NCI-H82 treated with DMSO at 0.1 percent for 48 hours (cell line): ENCODE measurements around the gene SEPTIN2.
"Not testable (repeated sequence)": the region's sequence is repeated elsewhere in the genome, so short reads cannot be mapped to it uniquely, and the experiment has no call there.

ENCODE experiments used
- DNase-seq: peaks from one replicate; lab custom pipeline; 2025; ENCODE audit not compliant: unreplicated experiment; lab: John Stamatoyannopoulos, UW

Gene SEPTIN2

DNA sequence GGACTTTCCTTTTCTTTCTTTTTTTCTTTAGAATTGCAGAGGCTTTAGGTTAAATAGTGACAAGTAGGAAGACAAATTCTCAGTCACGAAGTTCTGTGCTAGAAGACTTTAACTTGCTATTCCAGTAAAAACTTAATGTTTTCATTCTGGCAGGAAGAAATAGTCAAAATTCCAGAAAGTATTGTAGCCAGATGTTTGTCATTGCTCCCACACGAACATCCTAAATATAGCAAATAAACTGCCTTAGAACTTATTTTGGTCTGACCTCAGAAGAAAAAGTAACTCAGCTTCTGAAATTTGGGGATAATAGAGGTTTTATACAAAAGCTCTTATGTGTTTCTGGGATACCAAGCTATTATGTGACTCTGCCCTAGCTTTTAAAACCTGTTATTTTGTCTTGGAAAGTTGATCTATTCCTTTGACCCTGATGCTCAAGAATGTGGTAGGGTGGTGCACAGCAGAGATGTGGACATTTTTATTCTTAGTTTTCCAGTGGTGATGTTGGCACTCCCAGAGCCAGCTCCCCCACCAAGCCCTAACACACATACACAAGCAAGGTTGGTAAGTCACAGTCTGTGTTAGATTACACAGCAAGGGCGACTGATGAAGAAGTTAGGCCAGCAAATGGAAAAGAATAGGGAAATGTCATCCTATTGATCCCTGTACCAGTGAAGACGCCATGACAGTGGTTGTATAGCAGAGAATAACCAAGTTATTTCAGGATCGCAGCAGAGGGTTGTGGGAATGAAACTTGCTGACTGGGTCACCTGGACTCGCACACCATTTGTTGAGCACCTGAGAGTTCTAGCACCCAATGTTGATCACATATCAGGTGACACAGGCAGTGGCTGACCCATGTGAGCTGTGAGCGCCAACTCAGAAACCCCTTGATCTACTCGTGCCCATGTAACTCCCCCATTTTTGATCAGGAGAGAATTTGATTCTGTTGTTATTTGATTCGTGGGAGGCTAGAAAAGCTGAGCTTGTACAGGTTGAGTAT, 64.1 kb downstream of the SEPTIN2 start:
- no peak for DNase-seq

- DNase-seq: no peak
These were observed 66.1 kb downstream of the SEPTIN2 start for GRCh38 chr2:241381872-241382271.

- DNase-seq: not testable (repeated sequence)
These were observed 69.7 kb downstream of the SEPTIN2 start for GRCh38 chr2:241385450-241385849.

DNA sequence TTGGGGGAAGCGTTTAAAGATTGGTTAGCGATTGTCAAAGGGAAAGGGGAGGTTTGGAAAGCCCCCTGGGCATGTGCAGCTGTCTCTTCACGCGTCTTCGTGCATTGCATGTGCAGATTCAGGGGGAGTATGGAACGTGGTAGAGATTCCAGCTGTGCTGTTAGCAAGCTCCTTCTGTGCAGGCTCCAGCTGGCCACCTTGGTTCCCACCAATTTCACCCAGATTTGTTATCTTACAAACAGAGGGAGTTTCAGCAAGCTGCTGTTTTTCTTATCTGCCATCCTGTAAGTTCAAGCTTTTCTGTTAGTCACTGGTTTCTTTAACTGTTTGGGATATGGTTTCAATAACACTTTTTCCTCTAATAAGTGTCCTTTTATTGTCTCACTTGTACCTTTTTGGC, 70.8 kb downstream of the SEPTIN2 start:
- no peak for DNase-seq

DNA sequence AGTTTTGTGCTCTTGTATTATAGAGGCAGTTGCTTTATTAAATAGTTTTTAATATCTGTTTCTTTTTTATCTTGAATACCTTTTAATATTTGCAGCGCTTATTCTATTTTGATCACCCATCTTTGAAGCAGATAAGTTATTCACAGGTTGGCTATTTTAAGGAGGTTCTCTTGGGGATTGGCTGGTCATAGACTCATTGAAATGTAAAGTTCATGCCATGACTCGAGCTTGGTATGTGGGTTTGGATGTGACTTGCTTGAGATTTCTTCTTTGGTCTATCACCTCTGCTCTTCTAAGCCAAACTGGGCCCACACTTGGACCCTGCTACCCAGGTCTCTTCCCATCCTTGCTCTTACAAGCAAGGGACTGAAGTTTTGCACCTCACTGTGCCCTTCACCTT, 74.0 kb downstream of the SEPTIN2 start:
- no peak for DNase-seq

- no peak for DNase-seq
These were observed 74.8 kb downstream of the SEPTIN2 start for GRCh38 chr2:241390301-241391206.

DNA sequence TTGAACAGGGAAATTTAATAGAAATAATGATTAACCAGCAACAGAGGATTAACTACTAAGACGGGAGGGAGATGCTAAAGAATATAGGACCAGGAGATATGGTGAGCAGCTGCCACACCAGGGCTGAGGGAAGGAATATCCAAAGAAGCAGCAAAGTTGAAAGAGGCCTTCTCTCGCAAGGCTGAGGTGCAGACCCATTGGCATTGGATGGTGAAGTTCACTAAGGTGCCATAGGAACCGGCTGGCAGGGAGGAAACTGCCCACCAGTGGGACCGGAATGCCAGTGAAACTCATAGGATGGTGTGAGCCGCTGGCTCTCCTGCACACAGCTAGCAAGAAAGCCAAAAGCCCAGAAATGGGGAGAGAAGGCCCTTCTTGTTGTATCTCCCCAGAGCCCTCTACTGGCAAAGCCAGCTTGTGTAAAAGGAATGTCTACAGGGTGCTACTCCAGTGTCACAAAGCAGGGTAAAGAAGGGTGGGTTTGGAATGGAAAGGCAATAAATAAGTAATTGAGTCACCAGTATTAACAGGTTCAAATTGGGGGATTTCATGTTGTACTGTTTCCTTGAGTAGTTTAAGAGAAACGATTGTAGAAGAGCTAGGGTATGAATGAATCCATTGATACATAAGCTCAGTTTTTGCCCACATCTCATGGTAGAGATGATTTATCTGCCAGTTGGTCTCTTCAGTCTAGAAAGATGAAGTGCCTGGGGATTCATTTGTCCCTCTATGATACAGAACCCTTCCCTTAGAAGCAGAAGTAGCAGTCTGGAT, 76.4 kb downstream of the SEPTIN2 start:
- no peak for DNase-seq

DNA sequence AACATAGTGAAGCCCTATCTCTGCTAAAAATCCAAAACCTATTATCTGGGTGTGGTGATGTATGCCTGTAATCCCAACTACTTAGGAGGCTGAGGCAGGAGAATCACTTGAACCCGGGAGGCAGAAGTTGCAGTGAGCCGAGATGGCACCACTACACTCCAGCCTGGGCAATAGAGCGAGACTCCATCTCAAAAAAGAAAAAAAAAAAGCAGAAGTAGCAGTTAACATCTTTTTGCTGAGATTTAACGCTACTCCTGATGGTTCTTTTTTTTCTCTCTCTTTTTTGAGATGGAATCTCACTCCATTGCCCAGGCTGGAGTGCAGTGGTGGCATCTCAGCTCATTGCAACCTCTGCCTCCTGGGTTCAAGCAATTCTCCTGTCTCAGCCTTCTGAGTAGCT, 77.0 kb downstream of the SEPTIN2 start:
- not testable (repeated sequence) for DNase-seq

DNA sequence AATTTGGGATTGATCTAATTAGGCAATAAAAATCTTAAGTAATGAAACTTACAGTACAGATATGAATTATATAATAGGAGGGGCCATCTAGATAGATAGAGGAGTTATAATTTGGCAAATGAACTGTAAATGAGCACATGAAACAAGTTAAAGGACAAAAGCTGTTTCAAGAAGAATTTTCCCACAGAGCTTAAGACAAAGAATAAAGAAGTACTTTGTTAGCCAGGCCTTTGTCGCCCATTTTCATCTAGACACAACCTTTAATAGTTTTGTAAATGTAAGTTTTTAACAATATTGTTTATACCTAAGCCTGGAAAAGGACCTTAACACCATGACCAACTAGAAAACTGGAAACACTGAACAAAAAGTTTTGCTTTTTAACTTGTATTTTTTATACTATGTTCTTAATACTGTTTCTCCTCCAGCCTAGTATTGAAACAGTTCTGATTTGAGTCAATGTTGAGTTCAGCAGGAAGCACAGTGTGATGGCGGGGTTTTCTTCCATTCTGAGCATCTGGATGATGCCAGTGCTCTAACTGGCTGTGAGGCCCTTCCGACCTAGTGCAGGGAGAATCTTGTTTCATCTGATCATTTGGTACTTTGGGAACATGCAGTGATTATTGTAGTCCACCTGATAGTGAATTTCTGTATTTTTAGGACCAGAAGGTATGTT, 77.9 kb downstream of the SEPTIN2 start:
- DNase-seq: no peak

DNA sequence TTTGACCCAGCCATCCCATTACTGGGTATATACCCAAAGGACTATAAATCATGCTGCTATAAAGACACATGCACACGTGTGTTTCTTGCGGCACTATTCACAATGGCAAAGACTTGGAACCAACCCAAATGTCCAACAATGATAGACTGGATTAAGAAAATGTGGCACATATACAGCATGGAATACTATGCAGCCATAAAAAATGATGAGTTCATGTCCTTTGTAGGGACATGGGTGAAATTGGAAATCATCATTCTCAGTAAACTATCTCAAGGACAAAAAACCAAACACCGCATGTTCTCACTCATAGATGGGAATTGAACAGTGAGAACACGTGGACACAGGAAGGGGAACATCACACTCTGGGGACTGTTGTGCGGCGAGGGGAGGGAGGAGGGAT, 81.1 kb downstream of the SEPTIN2 start:
- DNase-seq: not testable (repeated sequence)

GRCh38 chr2:241399941-241400922, 84.5 kb downstream of the SEPTIN2 start:
- DNase-seq: no peak
